ENCODE measurements around the gene XRN1. TPM values are rescaled to one million over a fixed set of nuclear protein-coding genes. Genes with fewer than 3 reads are reported as not detected.

The XRN1 gene
- total RNA-seq, 3 donors from 2014 or later (not counting 1 experiment from before 2014, with no cell fraction given): 116 to 141 (median 128) TPM

- no peak overlapping the region for H3K4me3 Mint-ChIP-seq
- no peak for DNase-seq
- H3K27ac Mint-ChIP-seq: no peak overlapping the region
- no peak for ATAC-seq
- no peak overlapping the region for H3K27ac ChIP-seq (ENCODE audit: low read length)
- no peaks in the 10 kb centered on the region for H3K27me3 Mint-ChIP-seq (ENCODE audit: low read depth in 2 of 2)
- no peaks in the 10 kb centered on the region for H3K9me3 Mint-ChIP-seq
- TF ChIP-seq, protein P1, sequence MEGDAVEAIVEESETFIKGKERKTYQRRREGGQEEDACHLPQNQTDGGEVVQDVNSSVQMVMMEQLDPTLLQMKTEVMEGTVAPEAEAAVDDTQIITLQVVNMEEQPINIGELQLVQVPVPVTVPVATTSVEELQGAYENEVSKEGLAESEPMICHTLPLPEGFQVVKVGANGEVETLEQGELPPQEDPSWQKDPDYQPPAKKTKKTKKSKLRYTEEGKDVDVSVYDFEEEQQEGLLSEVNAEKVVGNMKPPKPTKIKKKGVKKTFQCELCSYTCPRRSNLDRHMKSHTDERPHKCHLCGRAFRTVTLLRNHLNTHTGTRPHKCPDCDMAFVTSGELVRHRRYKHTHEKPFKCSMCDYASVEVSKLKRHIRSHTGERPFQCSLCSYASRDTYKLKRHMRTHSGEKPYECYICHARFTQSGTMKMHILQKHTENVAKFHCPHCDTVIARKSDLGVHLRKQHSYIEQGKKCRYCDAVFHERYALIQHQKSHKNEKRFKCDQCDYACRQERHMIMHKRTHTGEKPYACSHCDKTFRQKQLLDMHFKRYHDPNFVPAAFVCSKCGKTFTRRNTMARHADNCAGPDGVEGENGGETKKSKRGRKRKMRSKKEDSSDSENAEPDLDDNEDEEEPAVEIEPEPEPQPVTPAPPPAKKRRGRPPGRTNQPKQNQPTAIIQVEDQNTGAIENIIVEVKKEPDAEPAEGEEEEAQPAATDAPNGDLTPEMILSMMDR (IDR thresholded peaks at IDR 0.05): no peak
- H3K4me1 ChIP-seq (ENCODE audit: control insufficient read depth, insufficient read depth, low read length): no peaks in the 10 kb centered on the region
- H3K36me3 Mint-ChIP-seq: no peaks in the 10 kb centered on the region
- no CpG with 5 or more reads among the region's 2 CpGs for WGBS (ENCODE audit: insufficient coverage)
- H3K4me1 Mint-ChIP-seq: peaks cover 0 to 4% of the 10 kb centered on the region in 2 donors
- H3K4me3 ChIP-seq (ENCODE audit: low read length): no peak overlapping the region
- no peaks in the 10 kb centered on the region for H3K27me3 ChIP-seq (ENCODE audit: control insufficient read depth, insufficient read depth, low read length)
- H3K36me3 ChIP-seq (ENCODE audit: control insufficient read depth, insufficient read depth, low read length): peaks cover 54% of the 10 kb centered on the region
- no peaks in the 10 kb centered on the region for H3K9me3 ChIP-seq (ENCODE audit: control insufficient read depth, insufficient read depth, low read length)
- intact Hi-C loops (cut with micrococcal nuclease): no loop called here
Observed at GRCh38 chr3:142459929-142460328, 12.1 kb upstream of the XRN1 start.

GRCh38 chr3:142459096-142459495 lies 11.3 kb upstream of the XRN1 start:
- H3K27ac ChIP-seq (ENCODE audit: low read length): no peak overlapping the region
- peaks cover 54% of the 10 kb centered on the region for H3K36me3 ChIP-seq (ENCODE audit: control insufficient read depth, insufficient read depth, low read length)
- Mint-ChIP-seq H3K9me3 (no peaks in the 10 kb centered on the region), H3K27me3 (ENCODE audit: low read depth in 2 of 2) (no peaks in the 10 kb centered on the region), H3K4me1 (no peaks in the 10 kb centered on the region), H3K36me3 (no peaks in the 10 kb centered on the region), H3K4me3 (no peak overlapping the region), H3K27ac (no peak overlapping the region)
- WGBS (ENCODE audit: insufficient coverage): 92% methylated on average over 2 of the region's 3 CpGs
- H3K4me1 ChIP-seq (ENCODE audit: control insufficient read depth, insufficient read depth, low read length): no peaks in the 10 kb centered on the region
- no peaks in the 10 kb centered on the region for H3K9me3 ChIP-seq (ENCODE audit: control insufficient read depth, insufficient read depth, low read length)
- ATAC-seq: no peak
- H3K4me3 ChIP-seq (ENCODE audit: low read length): no peak overlapping the region
- TF ChIP-seq, protein P1 (IDR thresholded peaks at IDR 0.05): no peak
- H3K27me3 ChIP-seq (ENCODE audit: control insufficient read depth, insufficient read depth, low read length): no peaks in the 10 kb centered on the region
- intact Hi-C loops (cut with micrococcal nuclease): no loop called here
- DNase-seq: no peak

- TF ChIP-seq, protein P1 (IDR thresholded peaks at IDR 0.05): no peak
- ATAC-seq: no peak
- 96% methylated on average over 5 of the region's 5 CpGs for WGBS (ENCODE audit: insufficient coverage)
- Mint-ChIP-seq H3K4me1 (peaks cover 25 to 26% of the 10 kb centered on the region in 2 donors), H3K36me3 (peaks cover 7% of the 10 kb centered on the region), H3K4me3 (no peak overlapping the region), H3K9me3 (no peaks in the 10 kb centered on the region), H3K27me3 (ENCODE audit: low read depth in 2 of 2) (no peaks in the 10 kb centered on the region), H3K27ac (no peak overlapping the region)
- Histone ChIP-seq H3K27ac (ENCODE audit: low read length) (no peak overlapping the region), H3K4me3 (ENCODE audit: low read length) (no peak overlapping the region), H3K27me3 (ENCODE audit: control insufficient read depth, insufficient read depth, low read length) (no peaks in the 10 kb centered on the region), H3K9me3 (ENCODE audit: control insufficient read depth, insufficient read depth, low read length) (no peaks in the 10 kb centered on the region), H3K4me1 (ENCODE audit: control insufficient read depth, insufficient read depth, low read length) (no peaks in the 10 kb centered on the region), H3K36me3 (ENCODE audit: control insufficient read depth, insufficient read depth, low read length) (peaks cover 18% of the 10 kb centered on the region)
- no peak for DNase-seq
- intact Hi-C loops (cut with micrococcal nuclease): no loop called here
Observed at GRCh38 chr3:142450881-142451280, 3.0 kb upstream of the XRN1 start.

DNA sequence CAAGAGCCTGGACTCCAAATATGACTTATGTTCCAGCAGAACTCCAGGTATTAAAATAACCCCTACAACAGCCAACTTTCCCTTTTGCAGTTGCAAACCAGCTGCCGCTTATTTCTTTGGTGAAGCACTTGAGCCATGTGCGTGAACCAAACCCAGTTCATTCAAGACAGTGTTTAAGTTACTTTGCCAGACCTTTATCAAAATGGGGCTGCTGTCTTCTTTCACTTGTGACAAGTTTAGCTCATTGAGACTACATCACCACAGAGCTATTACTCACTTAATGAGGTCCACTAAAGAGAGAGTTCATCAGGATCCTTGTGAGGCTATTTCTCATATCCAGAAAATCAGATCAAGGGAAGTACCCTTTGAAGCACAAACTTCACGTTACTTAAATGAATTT lies 2.4 kb upstream of the XRN1 start:
- WGBS (ENCODE audit: insufficient coverage): 97% methylated on average over 3 of the region's 3 CpGs
- Histone ChIP-seq H3K4me3 (ENCODE audit: low read length) (no peak overlapping the region), H3K27ac (ENCODE audit: low read length) (no peak overlapping the region), H3K36me3 (ENCODE audit: control insufficient read depth, insufficient read depth, low read length) (peaks cover 15% of the 10 kb centered on the region), H3K27me3 (ENCODE audit: control insufficient read depth, insufficient read depth, low read length) (no peaks in the 10 kb centered on the region), H3K4me1 (ENCODE audit: control insufficient read depth, insufficient read depth, low read length) (peaks cover 4% of the 10 kb centered on the region), H3K9me3 (ENCODE audit: control insufficient read depth, insufficient read depth, low read length) (no peaks in the 10 kb centered on the region)
- ATAC-seq (no peak), DNase-seq (no peak)
- Mint-ChIP-seq H3K27ac (no peak overlapping the region), H3K27me3 (ENCODE audit: low read depth in 2 of 2) (no peaks in the 10 kb centered on the region), H3K4me3 (no peak overlapping the region), H3K36me3 (peaks cover 7% of the 10 kb centered on the region), H3K4me1 (peaks cover 32% of the 10 kb centered on the region in 2 donors), H3K9me3 (no peaks in the 10 kb centered on the region)
- TF ChIP-seq, protein P1 (IDR thresholded peaks at IDR 0.05): no peak
- intact Hi-C loops (cut with micrococcal nuclease): no loop called here
